ENCODE results near the gene TMPRSS7.
"Not testable (repeated sequence)": the region's sequence is repeated elsewhere in the genome, so short reads cannot be mapped to it uniquely, and the experiment has no call there.

TMPRSS7 gene

GRCh38 chr3:112053229-112053628, 18.7 kb downstream of the TMPRSS7 start:
- Histone ChIP-seq H3K27me3 (ENCODE audit: control insufficient read depth in 1 of 2, insufficient read depth in 2 of 2, low read length in 2 of 2) (peaks cover 0 to 2% of the 10 kb centered on the region in 2 donors), H3K27ac (ENCODE audit: low read depth, low read length) (no peak overlapping the region), H3K36me3 (ENCODE audit: control insufficient read depth in 1 of 2, insufficient read depth in 2 of 2, low read length in 2 of 2) (no peaks in the 10 kb centered on the region), H3K9me3 (ENCODE audit: control insufficient read depth in 1 of 2, low read length in 2 of 2) (no peaks in the 10 kb centered on the region), H3K9ac (ENCODE audit: low read depth in 1 of 2, low read length in 2 of 2) (no peak overlapping the region), H3K4me3 (ENCODE audit: low read depth in 1 of 2, low read length in 2 of 2) (no peak overlapping the region), H3K4me1 (ENCODE audit: control insufficient read depth in 1 of 2, insufficient read depth in 2 of 2, low read length in 2 of 2) (peaks cover 0 to 3% of the 10 kb centered on the region in 2 donors)

GRCh38 chr3:112056451-112056929, 22.0 kb downstream of the TMPRSS7 start:
- H3K27me3 ChIP-seq (ENCODE audit: control insufficient read depth in 1 of 2, insufficient read depth in 2 of 2, low read length in 2 of 2), result no peaks in the 10 kb centered on the region
- no peaks in the 10 kb centered on the region for H3K9me3 ChIP-seq (ENCODE audit: control insufficient read depth in 1 of 2, low read length in 2 of 2)
- H3K9ac ChIP-seq (ENCODE audit: low read depth in 1 of 2, low read length in 2 of 2), result no peak overlapping the region
- H3K4me3 ChIP-seq (ENCODE audit: low read depth in 1 of 2, low read length in 2 of 2), result no peak overlapping the region
- H3K4me1 ChIP-seq (ENCODE audit: control insufficient read depth in 1 of 2, insufficient read depth in 2 of 2, low read length in 2 of 2), result peaks cover 0 to 3% of the 10 kb centered on the region in 2 donors
- H3K36me3 ChIP-seq (ENCODE audit: control insufficient read depth in 1 of 2, insufficient read depth in 2 of 2, low read length in 2 of 2), result no peaks in the 10 kb centered on the region
- no peak overlapping the region for H3K27ac ChIP-seq (ENCODE audit: low read depth, low read length)

- H3K9ac ChIP-seq (ENCODE audit: low read depth in 1 of 2, low read length in 2 of 2), result no peak overlapping the region
- no peak overlapping the region for H3K27ac ChIP-seq (ENCODE audit: low read depth, low read length)
- H3K4me3 ChIP-seq (ENCODE audit: low read depth in 1 of 2, low read length in 2 of 2), result no peak overlapping the region
- H3K36me3 ChIP-seq (ENCODE audit: control insufficient read depth in 1 of 2, insufficient read depth in 2 of 2, low read length in 2 of 2), result no peaks in the 10 kb centered on the region
- no peaks in the 10 kb centered on the region for H3K9me3 ChIP-seq (ENCODE audit: control insufficient read depth in 1 of 2, low read length in 2 of 2)
- H3K4me1 ChIP-seq (ENCODE audit: control insufficient read depth in 1 of 2, insufficient read depth in 2 of 2, low read length in 2 of 2), result peaks cover 0 to 3% of the 10 kb centered on the region in 2 donors
- no peaks in the 10 kb centered on the region for H3K27me3 ChIP-seq (ENCODE audit: control insufficient read depth in 1 of 2, insufficient read depth in 2 of 2, low read length in 2 of 2)
These were observed 25.0 kb downstream of the TMPRSS7 start for GRCh38 chr3:112059497-112059896.

- Histone ChIP-seq H3K9ac (ENCODE audit: low read depth in 1 of 2, low read length in 2 of 2) (no peak overlapping the region), H3K27me3 (ENCODE audit: control insufficient read depth in 1 of 2, insufficient read depth in 2 of 2, low read length in 2 of 2) (no peaks in the 10 kb centered on the region), H3K27ac (ENCODE audit: low read depth, low read length) (no peak overlapping the region), H3K4me3 (ENCODE audit: low read depth in 1 of 2, low read length in 2 of 2) (no peak overlapping the region), H3K9me3 (ENCODE audit: control insufficient read depth in 1 of 2, low read length in 2 of 2) (no peaks in the 10 kb centered on the region), H3K36me3 (ENCODE audit: control insufficient read depth in 1 of 2, insufficient read depth in 2 of 2, low read length in 2 of 2) (no peaks in the 10 kb centered on the region), H3K4me1 (ENCODE audit: control insufficient read depth in 1 of 2, insufficient read depth in 2 of 2, low read length in 2 of 2) (peaks cover 0 to 3% of the 10 kb centered on the region in 2 donors)
These were observed 26.6 kb downstream of the TMPRSS7 start for GRCh38 chr3:112061152-112061551.

GRCh38 chr3:112072387-112073060, 38.0 kb downstream of the TMPRSS7 start:
- peak overlapping the region in 1 of 2 donors; percentile 23 for H3K4me3 ChIP-seq (ENCODE audit: low read depth in 1 of 2, low read length in 2 of 2)
- H3K36me3 ChIP-seq (ENCODE audit: control insufficient read depth in 1 of 2, insufficient read depth in 2 of 2, low read length in 2 of 2); H3K27ac ChIP-seq (ENCODE audit: low read depth, low read length); H3K27me3 ChIP-seq (ENCODE audit: control insufficient read depth in 1 of 2, insufficient read depth in 2 of 2, low read length in 2 of 2); H3K9ac ChIP-seq (ENCODE audit: low read depth in 1 of 2, low read length in 2 of 2); H3K9me3 ChIP-seq (ENCODE audit: control insufficient read depth in 1 of 2, low read length in 2 of 2): not testable (repeated sequence)
- H3K4me1 ChIP-seq (ENCODE audit: control insufficient read depth in 1 of 2, insufficient read depth in 2 of 2, low read length in 2 of 2), result peaks cover 14 to 15% of the 10 kb centered on the region in 2 donors

- no peaks in the 10 kb centered on the region for H3K36me3 ChIP-seq (ENCODE audit: control insufficient read depth in 1 of 2, insufficient read depth in 2 of 2, low read length in 2 of 2)
- H3K9me3 ChIP-seq (ENCODE audit: control insufficient read depth in 1 of 2, low read length in 2 of 2), result no peaks in the 10 kb centered on the region
- H3K27ac ChIP-seq (ENCODE audit: low read depth, low read length), result no peak overlapping the region
- H3K4me1 ChIP-seq (ENCODE audit: control insufficient read depth in 1 of 2, insufficient read depth in 2 of 2, low read length in 2 of 2), result peaks cover 14 to 15% of the 10 kb centered on the region in 2 donors
- H3K4me3 ChIP-seq (ENCODE audit: low read depth in 1 of 2, low read length in 2 of 2), result no peak overlapping the region
- H3K27me3 ChIP-seq (ENCODE audit: control insufficient read depth in 1 of 2, insufficient read depth in 2 of 2, low read length in 2 of 2), result no peaks in the 10 kb centered on the region
- no peak overlapping the region for H3K9ac ChIP-seq (ENCODE audit: low read depth in 1 of 2, low read length in 2 of 2)
These were observed 39.5 kb downstream of the TMPRSS7 start for GRCh38 chr3:112074006-112074405.

- Histone ChIP-seq H3K27ac (ENCODE audit: low read depth, low read length) (peak overlapping the region; percentile 71), H3K9ac (ENCODE audit: low read depth in 1 of 2, low read length in 2 of 2) (no peak overlapping the region), H3K9me3 (ENCODE audit: control insufficient read depth in 1 of 2, low read length in 2 of 2) (no peaks in the 10 kb centered on the region), H3K27me3 (ENCODE audit: control insufficient read depth in 1 of 2, insufficient read depth in 2 of 2, low read length in 2 of 2) (no peaks in the 10 kb centered on the region), H3K4me3 (ENCODE audit: low read depth in 1 of 2, low read length in 2 of 2) (peak overlapping the region; percentile 54 to 57), H3K36me3 (ENCODE audit: control insufficient read depth in 1 of 2, insufficient read depth in 2 of 2, low read length in 2 of 2) (no peaks in the 10 kb centered on the region), H3K4me1 (ENCODE audit: control insufficient read depth in 1 of 2, insufficient read depth in 2 of 2, low read length in 2 of 2) (peaks cover 14 to 15% of the 10 kb centered on the region in 2 donors)
These were observed 40.3 kb downstream of the TMPRSS7 start for GRCh38 chr3:112074616-112075497.

GRCh38 chr3:112078125-112079083, 43.9 kb downstream of the TMPRSS7 start:
- Histone ChIP-seq H3K36me3 (ENCODE audit: control insufficient read depth in 1 of 2, insufficient read depth in 2 of 2, low read length in 2 of 2) (no peaks in the 10 kb centered on the region), H3K9ac (ENCODE audit: low read depth in 1 of 2, low read length in 2 of 2) (no peak overlapping the region), H3K4me1 (ENCODE audit: control insufficient read depth in 1 of 2, insufficient read depth in 2 of 2, low read length in 2 of 2) (peaks cover 14 to 15% of the 10 kb centered on the region in 2 donors), H3K27ac (ENCODE audit: low read depth, low read length) (no peak overlapping the region), H3K27me3 (ENCODE audit: control insufficient read depth in 1 of 2, insufficient read depth in 2 of 2, low read length in 2 of 2) (no peaks in the 10 kb centered on the region), H3K9me3 (ENCODE audit: control insufficient read depth in 1 of 2, low read length in 2 of 2) (no peaks in the 10 kb centered on the region), H3K4me3 (ENCODE audit: low read depth in 1 of 2, low read length in 2 of 2) (no peak overlapping the region)

GRCh38 chr3:112083239-112083638, 48.7 kb downstream of the TMPRSS7 start:
- Histone ChIP-seq H3K9me3 (ENCODE audit: control insufficient read depth in 1 of 2, low read length in 2 of 2) (no peaks in the 10 kb centered on the region), H3K36me3 (ENCODE audit: control insufficient read depth in 1 of 2, insufficient read depth in 2 of 2, low read length in 2 of 2) (no peaks in the 10 kb centered on the region), H3K9ac (ENCODE audit: low read depth in 1 of 2, low read length in 2 of 2) (no peak overlapping the region), H3K4me1 (ENCODE audit: control insufficient read depth in 1 of 2, insufficient read depth in 2 of 2, low read length in 2 of 2) (peaks cover 21 to 25% of the 10 kb centered on the region in 2 donors), H3K4me3 (ENCODE audit: low read depth in 1 of 2, low read length in 2 of 2) (no peak overlapping the region), H3K27me3 (ENCODE audit: control insufficient read depth in 1 of 2, insufficient read depth in 2 of 2, low read length in 2 of 2) (no peaks in the 10 kb centered on the region), H3K27ac (ENCODE audit: low read depth, low read length) (no peak overlapping the region)
